SKM-1 treated with dmso at 0.1 percent for 144 hours (cell line): ENCODE data around the gene ELAVL1.
"Not testable (repeated sequence)": the region's sequence is repeated elsewhere in the genome, so short reads cannot be mapped to it uniquely, and the experiment has no call there.

ENCODE experiments used
- DNase-seq: peaks from one replicate; lab custom pipeline; 2025; ENCODE audit not compliant: unreplicated experiment; lab: John Stamatoyannopoulos, UW

The ELAVL1 gene

GRCh38 chr19:7924241-7924640 lies 81.2 kb downstream of the ELAVL1 start:
- no peak for DNase-seq

- DNase-seq, result no peak
Measured at GRCh38 chr19:7923295-7924191, 81.9 kb downstream of the ELAVL1 start.

- DNase-seq, result no peak
Measured at GRCh38 chr19:7922836-7923195, 82.6 kb downstream of the ELAVL1 start.

- no peak for DNase-seq
Measured at GRCh38 chr19:7921967-7922835, 83.2 kb downstream of the ELAVL1 start.

- no peak for DNase-seq
Measured at GRCh38 chr19:7921302-7921966, 84.0 kb downstream of the ELAVL1 start.

- DNase-seq, result peak; percentile 100
Measured at GRCh38 chr19:7920519-7921301, 84.7 kb downstream of the ELAVL1 start.

GRCh38 chr19:7919610-7920518 lies 85.6 kb downstream of the ELAVL1 start, which contains the start of gene SNAPC2:
Gene SNAPC2 (plus strand): TSS chr19:7920338. CDS start chr19:7920367, 29 bp downstream.
- peak; percentile 93 for DNase-seq

GRCh38 chr19:7918615-7919421 lies 86.6 kb downstream of the ELAVL1 start:
- no peak for DNase-seq

GRCh38 chr19:7918062-7918614 lies 87.3 kb downstream of the ELAVL1 start:
- DNase-seq, result not testable (repeated sequence)

GRCh38 chr19:7917267-7918061 lies 88.0 kb downstream of the ELAVL1 start:
- DNase-seq, result peak; percentile 8

- DNase-seq, result no peak
Measured at GRCh38 chr19:7916955-7917266, 88.5 kb downstream of the ELAVL1 start.

GRCh38 chr19:7916103-7916954 lies 89.1 kb downstream of the ELAVL1 start:
- DNase-seq, result no peak

GRCh38 chr19:7915250-7916102 lies 90.0 kb downstream of the ELAVL1 start:
- DNase-seq, result no peak

GRCh38 chr19:7914598-7915045 lies 90.8 kb downstream of the ELAVL1 start, which contains the start of gene TGFBR3L:
Gene TGFBR3L (plus strand): TSS chr19:7914830.
- no peak for DNase-seq

GRCh38 chr19:7914099-7914498 lies 91.3 kb downstream of the ELAVL1 start:
- no peak for DNase-seq

GRCh38 chr19:7913652-7914051 lies 91.8 kb downstream of the ELAVL1 start:
- DNase-seq, result no peak
